HepG2 (cell line): ENCODE data around the gene FAM161A. TPM values are rescaled to one million over a fixed set of nuclear protein-coding genes. Genes with fewer than 3 reads are reported as not detected.

ENCODE experiments used
- ATAC-seq: fragments of 200-7000 bp; cut with Tn5 transposase; 3 replicates; pipeline ENCODE4 v1.9.1; 2020; ENCODE audit warnings: mild to moderate bottlenecking, moderate library complexity
- BruUV-seq: library from RNA; stranded (reverse); fragments of 400-500 nt; replicated peaks from 2 replicates; lab custom pipeline; 2021; lab: Mats Ljungman, UMichigan
- CTCF ChIA-PET: fragments of 300-600 bp; formaldehyde crosslinking; extraction: SDS; loops from one replicate; lab custom pipeline; 2021; ENCODE audit warnings: low total read pairs, inconsistent platforms, low intra/inter-chr PET ratio; lab: Yijun Ruan, JAX
- POLR2A ChIA-PET: fragments of 350-600 bp; sonication (Branson Sonifier 250); formaldehyde crosslinking; loops from one replicate; lab custom pipeline; 2020; ENCODE audit warnings: antibody characterized with exemption, inconsistent platforms; lab: Yijun Ruan, JAX
- DNase-seq: peaks from one replicate; pipeline ENCODE4 v3.0.0-alpha.2; 2015; ENCODE audit warnings: low spot score
- FAIRE-seq: peaks from 3 replicates; lab custom pipeline; 2011; peaks lifted over from hg19 to GRCh38; lab: Jason Lieb, UNC
- H2AFZ ChIP-seq: one replicate; pipeline ENCODE4 v1.6.1; 2011; ENCODE audit warnings: low read length, inconsistent platforms
- H3K27ac ChIP-seq: fragments of 300-600 bp; 3 replicates; pipeline ENCODE4 v1.8.0; 2011; ENCODE audit warnings: mixed run types, mild to moderate bottlenecking, mixed read lengths, low read length, inconsistent platforms; ENCODE audit not compliant: insufficient read depth; ENCODE audit errors: extremely low read length
- H3K27me3 ChIP-seq, 2 experiments: fragments of 200-600 bp in 1 of 2; 2 replicates in 1 of 2; 3 replicates in 1 of 2; pipeline versions ENCODE4 v1.6.0 to v1.8.0; 2011; ENCODE audit warnings: low read length in 2 of 2, mild to moderate bottlenecking in 2 of 2, moderate library complexity in 2 of 2, inconsistent platforms in 1 of 2; ENCODE audit not compliant: insufficient read depth in 2 of 2, control insufficient read depth in 1 of 2
- H3K36me3 ChIP-seq, 2 experiments: fragments of 200-600 bp in 1 of 2; replicated peaks in 1 of 2; 2 replicates in 1 of 2; 3 replicates in 1 of 2; pipeline versions ENCODE4 v1.5.1 to v1.8.0; 2011; ENCODE audit warnings: low read length in 2 of 2, inconsistent platforms in 1 of 2; ENCODE audit not compliant: insufficient read depth in 2 of 2, control insufficient read depth in 1 of 2
- H3K4me1 ChIP-seq: 2 replicates; pipeline ENCODE4 v1.5.1; 2012; ENCODE audit warnings: low read length, inconsistent platforms; ENCODE audit not compliant: insufficient read depth
- H3K4me2 ChIP-seq: 2 replicates; pipeline ENCODE4 v1.6.0; 2011; ENCODE audit warnings: low read depth, low read length, inconsistent platforms
- H3K4me3 ChIP-seq, 3 experiments: fragments of 200-600 bp in 1 of 3; sonication (generic), shearing (Covaris generic) in 1 of 3; replicated peaks in 1 of 3; 2 replicates each; pipeline ENCODE4 v1.5.1; 2011 to 2016; ENCODE audit warnings: low read length in 3 of 3, inconsistent platforms in 2 of 3, low read depth in 2 of 3, mild to moderate bottlenecking in 2 of 3, control low read depth in 1 of 3, mixed read lengths in 1 of 3; ENCODE audit not compliant: insufficient read depth in 1 of 3
- H3K79me2 ChIP-seq: one replicate; pipeline ENCODE4 v1.6.1; 2011; ENCODE audit warnings: low read length, inconsistent platforms; ENCODE audit not compliant: insufficient read depth
- H3K9ac ChIP-seq: 2 replicates; pipeline ENCODE4 v1.6.0; 2011; ENCODE audit warnings: mild to moderate bottlenecking, low read depth, low read length, inconsistent platforms; ENCODE audit not compliant: insufficient read depth
- H3K9me3 ChIP-seq: 2 replicates; pipeline ENCODE4 v1.5.1; 2012; ENCODE audit warnings: mild to moderate bottlenecking, low read length
- H4K20me1 ChIP-seq: 2 replicates; pipeline ENCODE4 v1.6.0; 2011; ENCODE audit warnings: inconsistent platforms, mild to moderate bottlenecking, low read length, moderate library complexity; ENCODE audit not compliant: insufficient read depth
- ISX ChIP-seq: sonication (generic); formaldehyde crosslinking; conservative IDR thresholded peaks from 2 replicates; pipeline ENCODE4 v1.5.0; 2020; ENCODE audit warnings: missing genetic modification reagents
- NFKBIZ ChIP-seq: IDR thresholded peaks from 2 replicates; pipeline ENCODE4 v1.6.1; 2018; ENCODE audit warnings: missing genetic modification reagents, missing compliant biosample characterization
- RARA ChIP-seq: IDR thresholded peaks from 2 replicates; pipeline ENCODE4 v1.6.1; 2016; ENCODE audit warnings: missing genetic modification reagents, missing compliant biosample characterization
- SAP130 ChIP-seq: IDR thresholded peaks from 2 replicates; pipeline ENCODE4 v1.6.1; 2016; ENCODE audit warnings: low read depth
- ZFP90 ChIP-seq: sonication (generic); formaldehyde crosslinking; IDR thresholded peaks from 2 replicates; pipeline ENCODE4 v1.8.0; 2022; ENCODE audit warnings: missing genetic modification reagents, mild to moderate bottlenecking, inconsistent platforms, borderline replicate concordance
- ZNF253 ChIP-seq: sonication (generic); formaldehyde crosslinking; IDR thresholded peaks from 2 replicates; pipeline ENCODE4 v1.8.0; 2022; ENCODE audit warnings: mild to moderate bottlenecking, missing genetic modification reagents, borderline replicate concordance
- ZNF605 ChIP-seq: sonication (generic); formaldehyde crosslinking; IDR thresholded peaks from 2 replicates; pipeline ENCODE4 v1.8.0; 2022; ENCODE audit warnings: mild to moderate bottlenecking, missing genetic modification reagents
- WGBS: methylation state at CpG from one replicate; pipeline ENCODE4 v1.1.6; 2017; ENCODE audit warnings: low lambda C conversion rate; 5-methylcytosine and 5-hydroxymethylcytosine counted together
- in situ Hi-C: cut with HindIII; loops from 2 replicates; pipeline ENCODE4 v1.10.0; 2017; ENCODE audit warnings: low pct_unique_long_range_greater_than_20kb; ENCODE audit not compliant: extremely low pct_ligation_motif_present
- intact Hi-C: fragments of 100-400 bp; cut with micrococcal nuclease; formaldehyde crosslinking; loops from one replicate; pipeline ENCODE4 v1.10.0; 2022; ENCODE audit not compliant: unreplicated experiment
- polyA plus RNA-seq, 8 experiments: library from polyadenylated mRNA; depleted of rRNA in 3 of 8; stranded (reverse) in 7 of 8; unstranded in 1 of 8; fragments of >200 nt; fragmentation: Illumina TruSeq in 4 of 8; extraction: Trizol in 4 of 8; gene quantifications; 2 replicates each; pipeline versions ENCODE4 v1.2.1 to v1.2.3, GENCODE V29; 2011 to 2016; ENCODE audit warnings: low read depth in 4 of 8, missing spikeins in 1 of 8, mixed read lengths in 1 of 8; ENCODE audit not compliant: insufficient read depth in 1 of 8
- total RNA-seq, 5 experiments: library from RNA; depleted of rRNA; stranded (reverse); fragments of >200 nt; fragmentation: Illumina TruSeq; extraction: Trizol; gene quantifications; 2 replicates each; pipeline ENCODE4 v1.2.3, GENCODE V29; 2016; ENCODE audit warnings: low read depth in 1 of 5
- TF ChIP-seq, protein P1 (sequence below): sonication (generic); formaldehyde crosslinking; IDR thresholded peaks from 2 replicates; pipeline ENCODE4 v1.4.0; 2020; ENCODE audit warnings: mild to moderate bottlenecking, missing genetic modification reagents, borderline replicate concordance
- TF ChIP-seq, protein P2 (sequence below): sonication (generic); formaldehyde crosslinking; IDR thresholded peaks from 2 replicates; pipeline ENCODE4 v1.5.1; 2020; ENCODE audit warnings: missing genetic modification reagents, mild to moderate bottlenecking, borderline replicate concordance
- TF ChIP-seq, protein P3 (sequence below): sonication (generic); formaldehyde crosslinking; IDR thresholded peaks from 2 replicates; pipeline ENCODE4 v1.4.0; 2020; ENCODE audit warnings: missing genetic modification reagents, mild to moderate bottlenecking, borderline replicate concordance

The FAM161A gene
- total and polyA plus RNA-seq, 2 of the 13 experiments (the other 11 are each of a cell fraction or from before 2014, with no cell fraction given), result 2.7 to 3.4 TPM

DNA sequence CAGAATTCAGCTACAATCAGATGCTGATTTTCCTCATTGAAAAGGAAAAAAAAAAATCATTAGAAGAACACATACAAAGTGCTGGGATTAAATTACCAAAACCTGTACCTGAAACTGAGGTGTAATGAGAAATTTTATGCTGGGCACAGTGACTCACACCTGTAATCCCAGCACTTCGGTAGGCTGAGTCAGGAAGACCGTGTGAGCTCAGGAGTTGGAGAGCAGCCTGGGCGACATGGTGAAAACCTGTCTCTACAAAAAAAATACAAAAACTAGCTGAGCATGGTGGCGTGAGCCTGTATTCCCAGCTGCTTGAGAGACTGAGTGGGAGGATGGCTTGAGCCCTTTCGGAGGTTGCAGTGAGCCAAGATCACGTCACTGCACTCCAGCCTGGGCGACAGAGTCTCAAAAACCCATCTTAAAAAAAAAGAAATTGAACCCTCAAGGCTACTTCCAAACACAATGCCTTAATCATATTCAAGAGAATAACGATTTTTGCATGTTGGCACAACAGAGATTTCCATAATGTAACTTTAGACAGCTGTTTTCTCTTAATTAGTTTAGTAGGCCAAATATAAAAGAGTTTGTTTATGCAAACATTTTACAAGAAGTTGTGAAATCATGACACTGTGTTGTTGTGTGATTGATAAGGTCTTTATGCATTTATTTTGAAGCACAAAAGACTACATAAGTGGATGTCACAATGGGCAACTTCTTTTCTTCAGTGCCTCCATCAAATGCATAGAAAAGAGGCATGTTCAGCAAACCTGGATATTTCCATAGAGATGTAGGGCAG is 63.9 kb downstream of the FAM161A start (continued):
- TF ChIP-seq, protein P1, sequence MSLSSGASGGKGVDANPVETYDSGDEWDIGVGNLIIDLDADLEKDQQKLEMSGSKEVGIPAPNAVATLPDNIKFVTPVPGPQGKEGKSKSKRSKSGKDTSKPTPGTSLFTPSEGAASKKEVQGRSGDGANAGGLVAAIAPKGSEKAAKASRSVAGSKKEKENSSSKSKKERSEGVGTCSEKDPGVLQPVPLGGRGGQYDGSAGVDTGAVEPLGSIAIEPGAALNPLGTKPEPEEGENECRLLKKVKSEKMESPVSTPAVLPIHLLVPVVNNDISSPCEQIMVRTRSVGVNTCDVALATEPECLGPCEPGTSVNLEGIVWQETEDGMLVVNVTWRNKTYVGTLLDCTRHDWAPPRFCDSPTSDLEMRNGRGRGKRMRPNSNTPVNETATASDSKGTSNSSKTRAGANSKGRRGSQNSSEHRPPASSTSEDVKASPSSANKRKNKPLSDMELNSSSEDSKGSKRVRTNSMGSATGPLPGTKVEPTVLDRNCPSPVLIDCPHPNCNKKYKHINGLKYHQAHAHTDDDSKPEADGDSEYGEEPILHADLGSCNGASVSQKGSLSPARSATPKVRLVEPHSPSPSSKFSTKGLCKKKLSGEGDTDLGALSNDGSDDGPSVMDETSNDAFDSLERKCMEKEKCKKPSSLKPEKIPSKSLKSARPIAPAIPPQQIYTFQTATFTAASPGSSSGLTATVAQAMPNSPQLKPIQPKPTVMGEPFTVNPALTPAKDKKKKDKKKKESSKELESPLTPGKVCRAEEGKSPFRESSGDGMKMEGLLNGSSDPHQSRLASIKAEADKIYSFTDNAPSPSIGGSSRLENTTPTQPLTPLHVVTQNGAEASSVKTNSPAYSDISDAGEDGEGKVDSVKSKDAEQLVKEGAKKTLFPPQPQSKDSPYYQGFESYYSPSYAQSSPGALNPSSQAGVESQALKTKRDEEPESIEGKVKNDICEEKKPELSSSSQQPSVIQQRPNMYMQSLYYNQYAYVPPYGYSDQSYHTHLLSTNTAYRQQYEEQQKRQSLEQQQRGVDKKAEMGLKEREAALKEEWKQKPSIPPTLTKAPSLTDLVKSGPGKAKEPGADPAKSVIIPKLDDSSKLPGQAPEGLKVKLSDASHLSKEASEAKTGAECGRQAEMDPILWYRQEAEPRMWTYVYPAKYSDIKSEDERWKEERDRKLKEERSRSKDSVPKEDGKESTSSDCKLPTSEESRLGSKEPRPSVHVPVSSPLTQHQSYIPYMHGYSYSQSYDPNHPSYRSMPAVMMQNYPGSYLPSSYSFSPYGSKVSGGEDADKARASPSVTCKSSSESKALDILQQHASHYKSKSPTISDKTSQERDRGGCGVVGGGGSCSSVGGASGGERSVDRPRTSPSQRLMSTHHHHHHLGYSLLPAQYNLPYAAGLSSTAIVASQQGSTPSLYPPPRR, result no peak

DNA sequence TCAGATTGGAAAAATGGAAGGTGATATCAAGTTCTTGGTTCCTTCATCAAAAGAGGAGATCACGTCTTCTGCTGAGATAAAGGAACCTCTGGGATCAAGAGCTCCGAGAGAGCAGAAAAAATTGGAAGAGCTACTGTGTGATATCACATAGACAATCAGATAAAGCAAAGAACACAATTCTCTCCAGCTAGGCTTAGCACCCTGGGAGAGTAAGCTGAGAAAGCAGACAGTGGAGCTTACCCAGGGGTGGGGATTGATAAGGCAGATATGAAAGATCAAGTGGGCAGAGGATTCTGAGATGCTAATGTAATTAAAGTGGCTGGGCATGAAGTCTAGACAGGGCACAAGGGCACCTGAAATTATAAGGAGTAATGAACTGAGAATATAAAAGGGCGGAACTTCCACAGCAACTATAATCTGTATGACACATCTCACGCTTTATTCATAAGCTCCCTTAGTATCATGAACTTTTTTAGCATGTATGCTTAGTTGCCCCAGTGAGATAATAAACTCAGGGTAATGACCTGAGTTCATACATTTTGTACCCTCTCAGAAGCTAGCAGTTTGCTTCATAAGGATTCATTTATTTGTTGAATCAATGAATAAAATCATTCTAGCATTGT is 65.8 kb downstream of the FAM161A start:
- Histone ChIP-seq H3K9ac (no peak overlapping the region), H3K79me2 (no peaks in the 10 kb centered on the region), H3K9me3 (no peaks in the 10 kb centered on the region), H2AFZ (no peak overlapping the region), H4K20me1 (no peaks in the 10 kb centered on the region), H3K4me3 (no peak overlapping the region), H3K27me3 (peaks cover 3 to 17% of the 10 kb centered on the region in 2 experiments; a peak in 3 of 5 replicates), H3K36me3 (no peaks in the 10 kb centered on the region), H3K4me2 (no peak overlapping the region), H3K4me1 (0 out of 2 replicates have a peak, but pooled peaks cover 9% of the 10 kb centered on the region), H3K27ac (no peak overlapping the region)
- no TSS peak for BruUV-seq
- DNase-seq (no peak), ATAC-seq (no peak), FAIRE-seq (no peak)
- ChIA-PET POLR2A (no interaction called here), CTCF (no interaction called here)
- in situ Hi-C loops, result no loop called here
- intact Hi-C loops, result no loop called here
- 25% methylated on average over 4 of the region's 4 CpGs for WGBS
- TF ChIP-seq, protein P2, sequence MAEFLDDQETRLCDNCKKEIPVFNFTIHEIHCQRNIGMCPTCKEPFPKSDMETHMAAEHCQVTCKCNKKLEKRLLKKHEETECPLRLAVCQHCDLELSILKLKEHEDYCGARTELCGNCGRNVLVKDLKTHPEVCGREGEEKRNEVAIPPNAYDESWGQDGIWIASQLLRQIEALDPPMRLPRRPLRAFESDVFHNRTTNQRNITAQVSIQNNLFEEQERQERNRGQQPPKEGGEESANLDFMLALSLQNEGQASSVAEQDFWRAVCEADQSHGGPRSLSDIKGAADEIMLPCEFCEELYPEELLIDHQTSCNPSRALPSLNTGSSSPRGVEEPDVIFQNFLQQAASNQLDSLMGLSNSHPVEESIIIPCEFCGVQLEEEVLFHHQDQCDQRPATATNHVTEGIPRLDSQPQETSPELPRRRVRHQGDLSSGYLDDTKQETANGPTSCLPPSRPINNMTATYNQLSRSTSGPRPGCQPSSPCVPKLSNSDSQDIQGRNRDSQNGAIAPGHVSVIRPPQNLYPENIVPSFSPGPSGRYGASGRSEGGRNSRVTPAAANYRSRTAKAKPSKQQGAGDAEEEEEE (CRISPR knock-in tag), result no peak
- TF ChIP-seq RARA (CRISPR knock-in tag) (no peak), SAP130 (CRISPR knock-in tag) (no peak), ZNF253 (no peak), ISX (CRISPR knock-in tag) (no peak), ZNF605 (no peak), NFKBIZ (CRISPR knock-in tag) (no peak), ZFP90 (CRISPR knock-in tag) (no peak)
- TF ChIP-seq, protein P3, sequence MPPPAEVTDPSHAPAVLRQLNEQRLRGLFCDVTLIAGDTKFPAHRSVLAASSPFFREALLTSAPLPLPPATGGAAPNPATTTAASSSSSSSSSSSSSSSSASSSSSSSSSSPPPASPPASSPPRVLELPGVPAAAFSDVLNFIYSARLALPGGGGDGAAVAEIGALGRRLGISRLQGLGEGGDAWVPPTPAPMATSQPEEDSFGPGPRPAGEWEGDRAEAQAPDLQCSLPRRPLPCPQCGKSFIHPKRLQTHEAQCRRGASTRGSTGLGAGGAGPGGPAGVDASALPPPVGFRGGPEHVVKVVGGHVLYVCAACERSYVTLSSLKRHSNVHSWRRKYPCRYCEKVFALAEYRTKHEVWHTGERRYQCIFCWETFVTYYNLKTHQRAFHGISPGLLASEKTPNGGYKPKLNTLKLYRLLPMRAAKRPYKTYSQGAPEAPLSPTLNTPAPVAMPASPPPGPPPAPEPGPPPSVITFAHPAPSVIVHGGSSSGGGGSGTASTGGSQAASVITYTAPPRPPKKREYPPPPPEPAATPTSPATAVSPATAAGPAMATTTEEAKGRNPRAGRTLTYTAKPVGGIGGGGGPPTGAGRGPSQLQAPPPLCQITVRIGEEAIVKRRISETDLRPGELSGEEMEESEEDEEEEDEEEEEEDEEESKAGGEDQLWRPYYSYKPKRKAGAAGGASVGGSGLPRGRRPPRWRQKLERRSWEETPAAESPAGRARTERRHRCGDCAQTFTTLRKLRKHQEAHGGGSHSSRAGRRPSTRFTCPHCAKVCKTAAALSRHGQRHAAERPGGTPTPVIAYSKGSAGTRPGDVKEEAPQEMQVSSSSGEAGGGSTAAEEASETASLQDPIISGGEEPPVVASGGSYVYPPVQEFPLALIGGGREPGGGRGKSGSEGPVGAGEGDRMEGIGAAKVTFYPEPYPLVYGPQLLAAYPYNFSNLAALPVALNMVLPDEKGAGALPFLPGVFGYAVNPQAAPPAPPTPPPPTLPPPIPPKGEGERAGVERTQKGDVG, result no peak
